HEK293 (cell line): ENCODE data around the gene SYT13.

Source experiments
- BCL11B ChIP-seq: fragments of 450-650 bp; formaldehyde crosslinking; IDR thresholded peaks from 2 replicates; pipeline ENCODE4 v1.5.1; 2016; ENCODE audit warnings: low read depth, missing biosample characterization, missing genetic modification characterization
- ZBTB8A ChIP-seq: fragments of 450-650 bp; formaldehyde crosslinking; IDR thresholded peaks from 2 replicates; pipeline ENCODE4 v1.5.1; 2016; ENCODE audit warnings: missing biosample characterization, missing genetic modification characterization
- ZNF112 ChIP-seq: fragments of 450-650 bp; formaldehyde crosslinking; IDR thresholded peaks from 2 replicates; pipeline ENCODE4 v1.5.0; 2017; ENCODE audit warnings: missing biosample characterization, missing genetic modification characterization
- ZNF114 ChIP-seq: fragments of 450-650 bp; formaldehyde crosslinking; IDR thresholded peaks from 2 replicates; pipeline ENCODE4 v1.5.0; 2017; ENCODE audit warnings: missing biosample characterization, missing genetic modification characterization
- ZNF24 ChIP-seq: fragments of 450-650 bp; formaldehyde crosslinking; IDR thresholded peaks from 2 replicates; pipeline ENCODE4 v1.5.1; 2016; ENCODE audit warnings: missing biosample characterization, missing genetic modification characterization
- ZNF274 ChIP-seq, 2 experiments: fragments of 200-500 bp in 1 of 2; fragments of 450-650 bp in 1 of 2; sonication (Bioruptor generic) in 1 of 2; formaldehyde crosslinking in 1 of 2; IDR thresholded peaks; 2 replicates each; pipeline versions ENCODE4 v1.5.1 to v1.6.1; 2014 to 2016; ENCODE audit warnings: borderline replicate concordance in 1 of 2, inconsistent platforms in 1 of 2, low read length in 1 of 2, missing biosample characterization in 1 of 2, missing genetic modification characterization in 1 of 2
- ZNF571 ChIP-seq: fragments of 450-650 bp; formaldehyde crosslinking; IDR thresholded peaks from 2 replicates; pipeline ENCODE4 v1.5.0; 2017; ENCODE audit warnings: missing biosample characterization, missing genetic modification characterization
- ZNF792 ChIP-seq: fragments of 450-650 bp; formaldehyde crosslinking; IDR thresholded peaks from 2 replicates; pipeline ENCODE4 v1.5.1; 2016; ENCODE audit warnings: missing biosample characterization, missing genetic modification characterization
- TF ChIP-seq, protein P1 (sequence below): fragments of 450-650 bp; formaldehyde crosslinking; IDR thresholded peaks from 2 replicates; pipeline ENCODE4 v1.5.1; 2017; ENCODE audit warnings: missing biosample characterization, missing genetic modification characterization
- TF ChIP-seq, protein P2 (sequence below): fragments of 450-650 bp; formaldehyde crosslinking; IDR thresholded peaks from 2 replicates; pipeline ENCODE4 v1.5.1; 2016; ENCODE audit warnings: missing biosample characterization, missing genetic modification characterization
- TF ChIP-seq, protein P3 (sequence below): fragments of 450-650 bp; formaldehyde crosslinking; conservative IDR thresholded peaks from 2 replicates; pipeline ENCODE4 v1.5.1; 2016; ENCODE audit warnings: low read depth, missing biosample characterization, missing genetic modification characterization

DNA sequence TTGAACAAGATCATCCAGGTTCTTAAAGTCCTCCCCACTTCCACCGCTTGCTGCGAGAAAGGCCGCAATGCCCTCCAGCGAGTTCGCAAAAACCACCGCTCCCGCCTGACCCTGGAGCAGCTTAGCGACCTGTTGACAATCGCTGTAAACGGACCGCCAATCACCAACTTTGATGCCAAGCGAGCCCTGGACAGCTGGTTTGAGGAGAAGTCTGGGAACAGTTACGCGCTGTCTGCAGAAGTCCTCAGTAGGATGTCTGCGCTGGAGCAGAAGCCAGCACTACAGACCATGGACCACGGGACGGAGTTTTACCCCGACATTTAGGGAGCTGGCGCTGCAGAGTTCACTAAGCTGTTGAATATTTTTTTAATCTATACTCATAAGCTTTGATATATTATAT lies 58.3 kb downstream of the SYT13 start:
- TF ChIP-seq, protein P1, sequence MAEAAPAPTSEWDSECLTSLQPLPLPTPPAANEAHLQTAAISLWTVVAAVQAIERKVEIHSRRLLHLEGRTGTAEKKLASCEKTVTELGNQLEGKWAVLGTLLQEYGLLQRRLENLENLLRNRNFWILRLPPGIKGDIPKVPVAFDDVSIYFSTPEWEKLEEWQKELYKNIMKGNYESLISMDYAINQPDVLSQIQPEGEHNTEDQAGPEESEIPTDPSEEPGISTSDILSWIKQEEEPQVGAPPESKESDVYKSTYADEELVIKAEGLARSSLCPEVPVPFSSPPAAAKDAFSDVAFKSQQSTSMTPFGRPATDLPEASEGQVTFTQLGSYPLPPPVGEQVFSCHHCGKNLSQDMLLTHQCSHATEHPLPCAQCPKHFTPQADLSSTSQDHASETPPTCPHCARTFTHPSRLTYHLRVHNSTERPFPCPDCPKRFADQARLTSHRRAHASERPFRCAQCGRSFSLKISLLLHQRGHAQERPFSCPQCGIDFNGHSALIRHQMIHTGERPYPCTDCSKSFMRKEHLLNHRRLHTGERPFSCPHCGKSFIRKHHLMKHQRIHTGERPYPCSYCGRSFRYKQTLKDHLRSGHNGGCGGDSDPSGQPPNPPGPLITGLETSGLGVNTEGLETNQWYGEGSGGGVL (tag by site-specific recombination): no peak
- TF ChIP-seq ZNF571 (tag by site-specific recombination) (no peak), ZNF274 (IDR thresholded peaks at IDR 0.05; ENCODE audit: low read length) (no peak), ZNF274 (tag by site-specific recombination; IDR thresholded peaks at IDR 0.05; ENCODE audit: borderline replicate concordance) (no peak), ZNF24 (tag by site-specific recombination) (no peak), ZNF792 (tag by site-specific recombination) (no peak), ZBTB8A (tag by site-specific recombination) (no peak), BCL11B (no peak), ZNF112 (no peak), ZNF114 (no peak)
- TF ChIP-seq, protein P2, sequence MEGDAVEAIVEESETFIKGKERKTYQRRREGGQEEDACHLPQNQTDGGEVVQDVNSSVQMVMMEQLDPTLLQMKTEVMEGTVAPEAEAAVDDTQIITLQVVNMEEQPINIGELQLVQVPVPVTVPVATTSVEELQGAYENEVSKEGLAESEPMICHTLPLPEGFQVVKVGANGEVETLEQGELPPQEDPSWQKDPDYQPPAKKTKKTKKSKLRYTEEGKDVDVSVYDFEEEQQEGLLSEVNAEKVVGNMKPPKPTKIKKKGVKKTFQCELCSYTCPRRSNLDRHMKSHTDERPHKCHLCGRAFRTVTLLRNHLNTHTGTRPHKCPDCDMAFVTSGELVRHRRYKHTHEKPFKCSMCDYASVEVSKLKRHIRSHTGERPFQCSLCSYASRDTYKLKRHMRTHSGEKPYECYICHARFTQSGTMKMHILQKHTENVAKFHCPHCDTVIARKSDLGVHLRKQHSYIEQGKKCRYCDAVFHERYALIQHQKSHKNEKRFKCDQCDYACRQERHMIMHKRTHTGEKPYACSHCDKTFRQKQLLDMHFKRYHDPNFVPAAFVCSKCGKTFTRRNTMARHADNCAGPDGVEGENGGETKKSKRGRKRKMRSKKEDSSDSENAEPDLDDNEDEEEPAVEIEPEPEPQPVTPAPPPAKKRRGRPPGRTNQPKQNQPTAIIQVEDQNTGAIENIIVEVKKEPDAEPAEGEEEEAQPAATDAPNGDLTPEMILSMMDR (tag by site-specific recombination): no peak
- TF ChIP-seq, protein P3, sequence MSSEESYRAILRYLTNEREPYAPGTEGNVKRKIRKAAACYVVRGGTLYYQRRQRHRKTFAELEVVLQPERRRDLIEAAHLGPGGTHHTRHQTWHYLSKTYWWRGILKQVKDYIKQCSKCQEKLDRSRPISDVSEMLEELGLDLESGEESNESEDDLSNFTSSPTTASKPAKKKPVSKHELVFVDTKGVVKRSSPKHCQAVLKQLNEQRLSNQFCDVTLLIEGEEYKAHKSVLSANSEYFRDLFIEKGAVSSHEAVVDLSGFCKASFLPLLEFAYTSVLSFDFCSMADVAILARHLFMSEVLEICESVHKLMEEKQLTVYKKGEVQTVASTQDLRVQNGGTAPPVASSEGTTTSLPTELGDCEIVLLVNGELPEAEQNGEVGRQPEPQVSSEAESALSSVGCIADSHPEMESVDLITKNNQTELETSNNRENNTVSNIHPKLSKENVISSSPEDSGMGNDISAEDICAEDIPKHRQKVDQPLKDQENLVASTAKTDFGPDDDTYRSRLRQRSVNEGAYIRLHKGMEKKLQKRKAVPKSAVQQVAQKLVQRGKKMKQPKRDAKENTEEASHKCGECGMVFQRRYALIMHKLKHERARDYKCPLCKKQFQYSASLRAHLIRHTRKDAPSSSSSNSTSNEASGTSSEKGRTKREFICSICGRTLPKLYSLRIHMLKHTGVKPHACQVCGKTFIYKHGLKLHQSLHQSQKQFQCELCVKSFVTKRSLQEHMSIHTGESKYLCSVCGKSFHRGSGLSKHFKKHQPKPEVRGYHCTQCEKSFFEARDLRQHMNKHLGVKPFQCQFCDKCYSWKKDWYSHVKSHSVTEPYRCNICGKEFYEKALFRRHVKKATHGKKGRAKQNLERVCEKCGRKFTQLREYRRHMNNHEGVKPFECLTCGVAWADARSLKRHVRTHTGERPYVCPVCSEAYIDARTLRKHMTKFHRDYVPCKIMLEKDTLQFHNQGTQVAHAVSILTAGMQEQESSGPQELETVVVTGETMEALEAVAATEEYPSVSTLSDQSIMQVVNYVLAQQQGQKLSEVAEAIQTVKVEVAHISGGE: no peak
